Osteocyte (in vitro differentiated cells): ENCODE measurements around the gene GATAD2B. TPM values are rescaled to one million over a fixed set of nuclear protein-coding genes. Genes with fewer than 3 reads are reported as not detected.

Experiments used
- DNase-seq: peaks from one replicate; pipeline ENCODE4 v3.0.0; 2021; ENCODE audit warnings: mixed read lengths; ENCODE audit not compliant: unreplicated experiment; ENCODE audit errors: extremely low spot score
- H3K27ac Mint-ChIP-seq: one replicate; pipeline ENCODE4 v1.8.0; 2021; ENCODE audit warnings: mild to moderate bottlenecking, mixed read lengths; ENCODE audit not compliant: unreplicated experiment
- H3K27me3 Mint-ChIP-seq: one replicate; pipeline ENCODE4 v1.8.0; 2021; ENCODE audit warnings: mixed read lengths; ENCODE audit not compliant: unreplicated experiment
- H3K36me3 Mint-ChIP-seq: one replicate; pipeline ENCODE4 v1.8.0; 2021; ENCODE audit warnings: mixed read lengths; ENCODE audit not compliant: unreplicated experiment
- H3K4me1 Mint-ChIP-seq: one replicate; pipeline ENCODE4 v1.8.0; 2021; ENCODE audit warnings: mixed read lengths; ENCODE audit not compliant: unreplicated experiment
- H3K4me3 Mint-ChIP-seq: one replicate; pipeline ENCODE4 v1.8.0; 2021; ENCODE audit warnings: mild to moderate bottlenecking, moderate library complexity, mixed read lengths; ENCODE audit not compliant: unreplicated experiment
- H3K9me3 Mint-ChIP-seq: one replicate; pipeline ENCODE4 v1.8.0; 2021; ENCODE audit warnings: mixed read lengths; ENCODE audit not compliant: unreplicated experiment
- microRNA-seq: library from miRNA; unstranded; fragments of <30 nt; microRNA quantifications from one replicate; pipeline ENCODE4 v1.1.0, GENCODE V29; 2020; ENCODE audit not compliant: unreplicated experiment
- total RNA-seq: library from RNA; stranded (reverse); gene quantifications from 2 replicates; pipeline ENCODE4 v1.2.1, GENCODE V29; 2021
- TF ChIP-seq, protein P1 (sequence below): fragments of 200-600 bp; sonication (generic); IDR thresholded peaks from 2 replicates; pipeline ENCODE4 v1.5.0; 2021; ENCODE audit warnings: antibody characterized with exemption, mild to moderate bottlenecking, moderate library complexity

Gene GATAD2B
- total RNA-seq, 1 donor from 2014 or later = 66.7 TPM

DNA sequence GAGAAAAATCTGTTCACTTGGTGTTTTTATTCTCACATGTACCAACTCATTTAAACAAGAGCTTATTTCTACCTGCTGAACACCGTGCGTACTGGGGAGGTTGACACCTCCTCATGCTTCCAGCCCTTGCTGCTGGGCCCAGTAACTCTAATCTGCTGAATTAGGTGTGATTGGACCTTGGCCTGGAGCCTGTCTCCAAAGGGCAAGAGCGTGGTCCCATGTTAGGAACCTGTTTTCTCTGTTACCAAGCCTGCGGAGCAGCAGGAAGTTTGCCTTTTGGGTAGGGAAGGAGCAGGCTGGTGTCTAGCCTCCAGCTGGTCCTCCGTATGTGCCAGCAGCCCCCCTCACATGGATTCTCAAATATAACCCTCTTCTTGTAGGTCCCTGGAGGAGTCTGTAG, 158.5 kb downstream of the GATAD2B start:
- DNase-seq = no peak
- H3K9me3 Mint-ChIP-seq = no peaks in the 10 kb centered on the region
- no peaks in the 10 kb centered on the region for H3K27me3 Mint-ChIP-seq
- H3K36me3 Mint-ChIP-seq = peaks cover 45% of the 10 kb centered on the region
- no peaks in the 10 kb centered on the region for H3K4me1 Mint-ChIP-seq
- TF ChIP-seq, protein P1, sequence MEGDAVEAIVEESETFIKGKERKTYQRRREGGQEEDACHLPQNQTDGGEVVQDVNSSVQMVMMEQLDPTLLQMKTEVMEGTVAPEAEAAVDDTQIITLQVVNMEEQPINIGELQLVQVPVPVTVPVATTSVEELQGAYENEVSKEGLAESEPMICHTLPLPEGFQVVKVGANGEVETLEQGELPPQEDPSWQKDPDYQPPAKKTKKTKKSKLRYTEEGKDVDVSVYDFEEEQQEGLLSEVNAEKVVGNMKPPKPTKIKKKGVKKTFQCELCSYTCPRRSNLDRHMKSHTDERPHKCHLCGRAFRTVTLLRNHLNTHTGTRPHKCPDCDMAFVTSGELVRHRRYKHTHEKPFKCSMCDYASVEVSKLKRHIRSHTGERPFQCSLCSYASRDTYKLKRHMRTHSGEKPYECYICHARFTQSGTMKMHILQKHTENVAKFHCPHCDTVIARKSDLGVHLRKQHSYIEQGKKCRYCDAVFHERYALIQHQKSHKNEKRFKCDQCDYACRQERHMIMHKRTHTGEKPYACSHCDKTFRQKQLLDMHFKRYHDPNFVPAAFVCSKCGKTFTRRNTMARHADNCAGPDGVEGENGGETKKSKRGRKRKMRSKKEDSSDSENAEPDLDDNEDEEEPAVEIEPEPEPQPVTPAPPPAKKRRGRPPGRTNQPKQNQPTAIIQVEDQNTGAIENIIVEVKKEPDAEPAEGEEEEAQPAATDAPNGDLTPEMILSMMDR = no peak
- H3K4me3 Mint-ChIP-seq = no peak overlapping the region
- no peak overlapping the region for H3K27ac Mint-ChIP-seq

DNA sequence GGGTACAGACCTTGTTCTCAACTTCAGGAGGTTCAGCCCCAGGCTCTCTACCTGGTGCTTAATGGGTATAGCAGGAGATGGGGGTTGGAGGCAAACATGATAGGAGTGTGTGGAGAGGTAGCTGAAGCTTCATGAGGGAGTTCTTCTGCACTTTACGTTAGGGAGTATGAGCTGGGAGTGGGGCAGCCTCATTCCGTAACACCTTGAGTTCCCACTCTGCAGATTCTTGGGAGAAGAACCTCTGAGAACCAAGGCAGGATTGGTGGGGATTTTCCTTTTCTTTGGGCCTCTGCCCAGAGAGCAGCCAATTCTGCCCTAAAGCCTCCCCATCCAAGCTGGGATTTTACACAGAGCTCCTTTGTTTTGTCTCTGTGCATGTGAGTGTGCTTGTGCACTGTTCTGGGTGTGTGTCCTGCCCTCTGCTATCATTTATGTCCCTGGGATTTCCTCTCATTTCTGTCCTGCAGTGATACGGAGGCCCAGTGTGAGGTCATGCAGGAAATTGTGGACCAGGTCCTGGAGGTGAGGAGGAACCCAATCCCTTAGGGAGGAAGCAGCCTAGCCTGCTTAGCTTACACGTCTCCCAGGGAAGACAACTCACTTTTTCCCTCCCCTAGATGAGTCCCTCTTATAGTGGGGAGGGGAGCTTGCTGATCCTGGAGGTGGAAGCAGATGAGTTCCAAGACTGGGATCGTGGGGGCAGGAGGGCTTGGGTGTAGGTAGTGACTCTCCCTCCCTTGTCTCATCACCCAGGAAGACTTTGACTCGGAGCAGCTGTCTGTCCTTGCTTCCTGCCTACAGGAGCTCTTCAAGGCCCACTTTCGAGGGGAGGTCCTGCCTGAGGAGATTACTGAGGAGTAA, 159.2 kb downstream of the GATAD2B start:
- no peaks in the 10 kb centered on the region for H3K9me3 Mint-ChIP-seq
- peaks cover 39% of the 10 kb centered on the region for H3K36me3 Mint-ChIP-seq
- H3K4me1 Mint-ChIP-seq = no peaks in the 10 kb centered on the region
- H3K27ac Mint-ChIP-seq = no peak overlapping the region
- DNase-seq = no peak
- TF ChIP-seq, protein P1 = no peak
- no peaks in the 10 kb centered on the region for H3K27me3 Mint-ChIP-seq
- H3K4me3 Mint-ChIP-seq = no peak overlapping the region

DNA sequence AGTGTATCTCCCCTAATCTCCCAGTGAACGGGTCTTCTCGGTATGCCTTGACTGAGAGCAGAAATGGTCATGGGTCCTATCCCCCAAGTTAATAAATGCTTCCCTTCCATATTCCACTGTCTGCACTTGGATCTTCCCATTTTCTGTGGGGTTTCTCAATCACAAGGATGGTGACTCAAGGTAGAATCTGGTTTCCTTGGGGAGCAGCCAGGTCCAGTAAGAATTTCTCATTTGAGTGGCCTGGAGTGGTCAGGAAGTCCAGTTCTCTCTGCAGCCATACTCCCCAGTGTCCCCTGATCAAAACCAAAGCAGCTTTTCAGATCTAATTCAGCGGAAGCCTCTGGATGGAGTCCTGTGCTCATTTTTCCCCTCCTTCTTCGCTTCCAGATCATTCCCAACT, 162.3 kb downstream of the GATAD2B start:
- peaks cover 4% of the 10 kb centered on the region for H3K4me1 Mint-ChIP-seq
- no peak for DNase-seq
- H3K9me3 Mint-ChIP-seq = no peaks in the 10 kb centered on the region
- H3K27ac Mint-ChIP-seq = no peak overlapping the region
- H3K36me3 Mint-ChIP-seq = peaks cover 41% of the 10 kb centered on the region
- no peak overlapping the region for H3K4me3 Mint-ChIP-seq
- TF ChIP-seq, protein P1 = no peak
- H3K27me3 Mint-ChIP-seq = no peaks in the 10 kb centered on the region

Small RNAs within 50 kb of the gene (microRNA-seq; reads per million reads assigned to microRNA genes)
- not detected for gene MIR6737

Other genes starting within 250 kb of the GATAD2B start
- gene NPR1, start 244.3 kb downstream of the GATAD2B start, total RNA-seq = 0.16 TPM in 1 of 2 replicates, not detected in the other
- 62.7 and 65.9 TPM in 2 replicates for gene INTS3, start 194.9 kb downstream of the GATAD2B start, total RNA-seq
- 9.9 and 11.9 TPM in 2 replicates for gene SLC27A3, start 147.6 kb downstream of the GATAD2B start, total RNA-seq
- 48.0 and 53.1 TPM in 2 replicates for gene DENND4B, start 23.7 kb upstream of the GATAD2B start, total RNA-seq
- 29.4 and 41.9 TPM in 2 replicates for gene CRTC2, start 35.6 kb upstream of the GATAD2B start, total RNA-seq
- 93.2 and 95.3 TPM in 2 replicates for gene SLC39A1, start 40.6 kb upstream of the GATAD2B start, total RNA-seq
- 9.3 and 11.1 TPM in 2 replicates for gene CREB3L4, start 44.9 kb upstream of the GATAD2B start, total RNA-seq
- gene JTB, start 54.7 kb upstream of the GATAD2B start, total RNA-seq = 138 and 143 TPM in 2 replicates
- 153 and 162 TPM in 2 replicates for gene RAB13, start 63.4 kb upstream of the GATAD2B start, total RNA-seq
- 1,646 and 1,797 TPM in 2 replicates for gene RPS27, start 67.8 kb upstream of the GATAD2B start, total RNA-seq
- not detected in 2 replicates for gene NUP210L, start 232.1 kb upstream of the GATAD2B start, total RNA-seq